NCI-H2171 (cell line): ENCODE results near the gene SPINT1.

Source experiments
- DNase-seq: peaks from one replicate; lab custom pipeline; 2025; lab: John Stamatoyannopoulos, UW

The SPINT1 gene

GRCh38 chr15:40892447-40893012, 48.7 kb downstream of the SPINT1 start:
- DNase-seq: no peak

DNA sequence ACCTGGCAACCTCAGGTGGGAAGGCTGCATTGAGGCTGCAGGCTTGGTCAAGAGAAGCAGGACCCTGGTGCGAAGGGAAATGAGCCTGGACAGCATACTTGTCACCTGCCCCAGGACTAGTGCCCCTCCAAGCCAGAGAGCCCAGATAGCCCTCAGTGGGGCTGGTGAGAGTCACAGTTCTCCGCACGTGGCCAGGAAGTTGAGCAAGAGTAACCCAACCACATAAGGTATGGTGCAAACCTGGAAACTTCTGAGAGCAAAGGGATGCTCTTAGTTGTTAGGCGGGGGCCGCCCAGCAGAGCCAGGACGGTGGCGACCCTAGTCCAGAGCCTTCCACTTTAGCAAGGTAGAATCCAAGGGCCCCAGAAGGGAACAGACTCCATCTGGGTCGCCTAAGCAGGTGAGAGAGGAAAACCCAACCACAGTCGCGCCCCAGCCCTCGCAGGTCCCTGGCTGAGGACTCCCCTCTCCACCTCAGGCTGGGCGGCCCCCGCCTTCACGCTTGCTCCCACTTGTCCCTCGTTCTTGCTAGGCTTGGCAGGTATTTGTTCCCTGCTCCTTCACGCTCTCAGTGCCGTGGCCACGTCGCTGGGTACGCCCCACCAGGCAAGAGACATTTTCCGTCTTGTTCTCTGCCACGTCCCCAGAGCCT, 49.3 kb downstream of the SPINT1 start:
- DNase-seq: no peak

GRCh38 chr15:40893733-40894680, 50.2 kb downstream of the SPINT1 start, which contains the start of gene VPS18:
VPS18 (plus strand) TSS chr15:40894450; CDS start chr15:40894769, 319 bp downstream.
- peak; percentile 97 for DNase-seq

GRCh38 chr15:40894681-40895448, 51.0 kb downstream of the SPINT1 start:
- DNase-seq: peak; percentile 57

GRCh38 chr15:40899536-40900207, 55.8 kb downstream of the SPINT1 start:
- no peak for DNase-seq

GRCh38 chr15:40900256-40901052, 56.6 kb downstream of the SPINT1 start:
- DNase-seq: no peak

GRCh38 chr15:40901053-40901443, 57.2 kb downstream of the SPINT1 start:
- no peak for DNase-seq

DNA sequence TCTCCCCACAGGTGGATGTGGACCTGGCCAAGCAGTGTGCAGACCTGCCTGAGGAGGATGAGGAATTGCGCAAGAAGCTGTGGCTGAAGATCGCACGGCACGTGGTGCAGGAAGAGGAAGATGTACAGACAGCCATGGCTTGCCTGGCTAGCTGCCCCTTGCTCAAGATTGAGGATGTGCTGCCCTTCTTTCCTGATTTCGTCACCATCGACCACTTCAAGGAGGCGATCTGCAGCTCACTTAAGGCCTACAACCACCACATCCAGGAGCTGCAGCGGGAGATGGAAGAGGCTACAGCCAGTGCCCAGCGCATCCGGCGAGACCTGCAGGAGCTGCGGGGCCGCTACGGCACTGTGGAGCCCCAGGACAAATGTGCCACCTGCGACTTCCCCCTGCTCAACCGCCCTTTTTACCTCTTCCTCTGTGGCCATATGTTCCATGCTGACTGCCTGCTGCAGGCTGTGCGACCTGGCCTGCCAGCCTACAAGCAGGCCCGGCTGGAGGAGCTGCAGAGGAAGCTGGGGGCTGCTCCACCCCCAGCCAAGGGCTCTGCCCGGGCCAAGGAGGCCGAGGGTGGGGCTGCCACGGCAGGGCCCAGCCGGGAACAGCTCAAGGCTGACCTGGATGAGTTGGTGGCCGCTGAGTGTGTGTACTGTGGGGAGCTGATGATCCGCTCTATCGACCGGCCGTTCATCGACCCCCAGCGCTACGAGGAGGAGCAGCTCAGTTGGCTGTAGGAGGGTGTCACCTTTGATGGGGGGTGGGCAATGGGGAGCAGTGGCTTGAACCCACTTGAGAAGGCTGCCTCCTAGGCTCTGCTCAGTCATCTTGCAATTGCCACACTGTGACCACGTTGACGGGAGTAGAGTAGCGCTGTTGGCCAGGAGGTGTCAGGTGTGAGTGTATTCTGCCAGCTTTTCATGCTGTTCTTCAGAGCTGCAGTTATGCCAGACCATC, 59.0 kb downstream of the SPINT1 start:
- DNase-seq: no peak

- no peak for DNase-seq
Measured at GRCh38 chr15:40904552-40905201, 60.8 kb downstream of the SPINT1 start.

GRCh38 chr15:40906091-40906990, 62.5 kb downstream of the SPINT1 start:
- peak; percentile 61 for DNase-seq

DNA sequence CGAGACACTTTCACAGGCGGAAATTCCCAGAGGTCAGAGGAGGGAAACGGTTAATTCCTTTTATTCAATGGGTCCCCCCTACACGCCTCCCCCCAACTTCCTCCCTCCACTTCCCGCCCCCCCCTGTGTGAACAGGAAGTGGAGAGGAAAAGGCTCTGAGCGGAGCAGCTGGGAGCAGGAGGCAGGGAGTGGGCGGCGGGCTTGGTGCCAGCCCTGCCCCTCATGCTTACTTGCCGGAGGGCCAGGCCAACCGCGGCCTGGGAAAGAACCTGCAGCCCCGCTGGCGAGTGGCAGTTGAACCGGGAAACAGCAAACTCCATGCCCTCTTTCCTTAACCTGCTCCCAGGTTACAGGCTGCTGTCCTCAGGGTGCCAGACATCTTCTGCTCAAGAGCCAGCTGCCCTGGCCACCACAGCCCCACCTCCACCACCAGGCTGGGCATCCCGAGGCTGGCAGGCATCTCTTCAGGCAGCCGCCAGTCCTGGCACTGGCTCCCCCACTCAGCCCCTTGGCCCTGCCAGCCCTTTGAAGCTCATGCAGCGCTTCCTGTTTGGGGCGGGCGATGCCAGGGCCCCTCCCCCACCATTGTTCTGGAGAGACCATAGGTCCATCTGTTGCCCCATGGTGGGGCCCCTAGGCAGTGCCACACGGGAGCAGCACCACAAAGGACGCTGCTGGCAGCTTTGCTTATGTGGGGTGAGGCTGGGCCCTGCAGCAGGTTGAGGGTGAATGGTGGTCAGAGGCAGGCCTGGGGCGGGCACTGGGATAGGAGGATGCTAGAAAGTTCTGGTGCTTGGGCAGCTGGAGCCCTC, 63.3 kb downstream of the SPINT1 start:
- peak; percentile 76 for DNase-seq
